A673 (cell line): ENCODE measurements around the gene KIF2A.

ENCODE experiments used
- EZH2 ChIP-seq: fragments of 200-600 bp; sonication (generic); IDR thresholded peaks from 2 replicates; pipeline ENCODE4 v1.6.1; 2017; ENCODE audit warnings: borderline replicate concordance, low read depth, mild to moderate bottlenecking, mixed read lengths, antibody characterized with exemption, low read length; ENCODE audit not compliant: poor library complexity, severe bottlenecking
- TF ChIP-seq, protein P1 (sequence below): fragments of 300-800, 200-600 bp; sonication (generic); conservative IDR thresholded peaks from 2 replicates; pipeline ENCODE4 v1.5.1; 2017; ENCODE audit warnings: low read depth, mild to moderate bottlenecking, antibody characterized with exemption, low read length, moderate library complexity, mixed read lengths

DNA sequence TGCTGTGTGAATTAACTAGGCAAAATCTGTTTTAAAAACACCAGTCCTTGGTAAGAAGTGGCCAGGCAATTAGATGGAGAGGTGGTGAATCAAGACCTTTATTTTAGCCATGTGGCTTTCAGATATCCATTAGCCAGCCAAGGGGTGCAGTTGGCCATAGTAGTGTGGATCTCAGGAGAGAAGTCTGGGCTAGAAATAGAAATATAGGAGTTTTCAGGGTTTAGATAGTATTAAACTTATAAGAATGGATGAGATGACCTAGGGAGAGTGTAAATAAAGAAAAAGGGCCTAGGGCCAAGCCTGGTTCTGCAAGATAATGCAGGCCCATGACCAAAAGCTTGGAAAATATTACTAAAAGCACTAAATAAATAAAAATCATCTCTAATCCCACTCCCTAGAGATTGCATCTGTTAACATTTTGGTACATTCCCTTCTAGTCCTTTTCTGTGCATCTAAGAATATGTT, 40.3 kb upstream of the KIF2A start:
- TF ChIP-seq EZH2 = no peak
- TF ChIP-seq, protein P1, sequence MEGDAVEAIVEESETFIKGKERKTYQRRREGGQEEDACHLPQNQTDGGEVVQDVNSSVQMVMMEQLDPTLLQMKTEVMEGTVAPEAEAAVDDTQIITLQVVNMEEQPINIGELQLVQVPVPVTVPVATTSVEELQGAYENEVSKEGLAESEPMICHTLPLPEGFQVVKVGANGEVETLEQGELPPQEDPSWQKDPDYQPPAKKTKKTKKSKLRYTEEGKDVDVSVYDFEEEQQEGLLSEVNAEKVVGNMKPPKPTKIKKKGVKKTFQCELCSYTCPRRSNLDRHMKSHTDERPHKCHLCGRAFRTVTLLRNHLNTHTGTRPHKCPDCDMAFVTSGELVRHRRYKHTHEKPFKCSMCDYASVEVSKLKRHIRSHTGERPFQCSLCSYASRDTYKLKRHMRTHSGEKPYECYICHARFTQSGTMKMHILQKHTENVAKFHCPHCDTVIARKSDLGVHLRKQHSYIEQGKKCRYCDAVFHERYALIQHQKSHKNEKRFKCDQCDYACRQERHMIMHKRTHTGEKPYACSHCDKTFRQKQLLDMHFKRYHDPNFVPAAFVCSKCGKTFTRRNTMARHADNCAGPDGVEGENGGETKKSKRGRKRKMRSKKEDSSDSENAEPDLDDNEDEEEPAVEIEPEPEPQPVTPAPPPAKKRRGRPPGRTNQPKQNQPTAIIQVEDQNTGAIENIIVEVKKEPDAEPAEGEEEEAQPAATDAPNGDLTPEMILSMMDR = no peak
